ENCODE data around the gene UNC5CL.

UNC5CL gene

GRCh38 chr6:41077536-41077935, 38.5 kb upstream of the UNC5CL start:
- no peak overlapping the region for H3K4me3 ChIP-seq (ENCODE audit: low read depth, low read length)
- TF ChIP-seq, protein P1, sequence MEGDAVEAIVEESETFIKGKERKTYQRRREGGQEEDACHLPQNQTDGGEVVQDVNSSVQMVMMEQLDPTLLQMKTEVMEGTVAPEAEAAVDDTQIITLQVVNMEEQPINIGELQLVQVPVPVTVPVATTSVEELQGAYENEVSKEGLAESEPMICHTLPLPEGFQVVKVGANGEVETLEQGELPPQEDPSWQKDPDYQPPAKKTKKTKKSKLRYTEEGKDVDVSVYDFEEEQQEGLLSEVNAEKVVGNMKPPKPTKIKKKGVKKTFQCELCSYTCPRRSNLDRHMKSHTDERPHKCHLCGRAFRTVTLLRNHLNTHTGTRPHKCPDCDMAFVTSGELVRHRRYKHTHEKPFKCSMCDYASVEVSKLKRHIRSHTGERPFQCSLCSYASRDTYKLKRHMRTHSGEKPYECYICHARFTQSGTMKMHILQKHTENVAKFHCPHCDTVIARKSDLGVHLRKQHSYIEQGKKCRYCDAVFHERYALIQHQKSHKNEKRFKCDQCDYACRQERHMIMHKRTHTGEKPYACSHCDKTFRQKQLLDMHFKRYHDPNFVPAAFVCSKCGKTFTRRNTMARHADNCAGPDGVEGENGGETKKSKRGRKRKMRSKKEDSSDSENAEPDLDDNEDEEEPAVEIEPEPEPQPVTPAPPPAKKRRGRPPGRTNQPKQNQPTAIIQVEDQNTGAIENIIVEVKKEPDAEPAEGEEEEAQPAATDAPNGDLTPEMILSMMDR (IDR thresholded peaks at IDR 0.05; ENCODE audit: low read depth, low read length) = no peak

DNA sequence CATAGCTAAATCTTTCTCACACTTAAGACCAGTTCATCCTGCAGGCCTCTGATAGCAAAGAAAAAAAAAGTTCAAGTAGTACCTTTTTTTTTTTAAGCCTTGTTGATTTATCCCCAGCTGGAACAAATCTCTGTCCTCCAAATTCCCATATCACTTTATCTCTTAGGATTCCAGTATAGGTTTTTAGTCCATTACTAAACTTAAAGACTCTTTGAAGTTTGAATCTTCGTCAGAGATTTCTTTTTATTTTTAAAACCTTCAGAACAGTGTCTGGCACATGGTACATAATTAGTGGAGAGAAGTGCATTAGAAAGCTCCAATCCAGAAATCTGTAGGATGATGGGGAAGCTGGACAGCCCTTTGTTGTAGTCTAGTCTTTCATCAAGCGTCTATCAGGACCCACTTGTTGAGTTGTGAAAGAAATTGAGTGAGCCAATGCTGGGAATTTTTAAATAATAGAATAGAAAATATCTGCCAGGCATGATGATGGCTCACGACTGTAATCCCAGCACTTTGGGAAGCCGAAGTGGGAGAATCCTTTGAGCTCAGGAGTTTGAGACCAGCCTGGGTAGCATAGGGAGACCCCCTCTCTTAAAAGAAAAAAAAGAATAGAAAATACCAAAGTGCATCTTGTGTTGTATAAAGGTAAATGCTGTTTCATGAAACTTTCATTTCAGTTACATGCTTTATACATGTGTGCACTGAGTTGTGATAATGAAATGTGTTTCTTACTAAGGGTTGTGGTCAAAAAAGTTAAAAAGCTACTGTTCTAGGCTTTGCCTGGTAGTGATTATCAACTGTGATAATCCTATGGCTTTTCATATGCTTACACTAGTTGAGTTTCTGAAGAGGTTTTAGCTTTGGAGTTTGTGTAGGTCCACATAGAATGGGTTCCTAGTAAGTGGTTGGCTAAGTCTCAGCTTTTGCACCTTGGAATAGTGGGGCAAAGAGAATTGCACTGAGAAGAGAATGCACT, 36.9 kb upstream of the UNC5CL start:
- TF ChIP-seq, protein P1 (IDR thresholded peaks at IDR 0.05; ENCODE audit: low read depth, low read length) = no peak
- no peak overlapping the region for H3K4me3 ChIP-seq (ENCODE audit: low read depth, low read length)

DNA sequence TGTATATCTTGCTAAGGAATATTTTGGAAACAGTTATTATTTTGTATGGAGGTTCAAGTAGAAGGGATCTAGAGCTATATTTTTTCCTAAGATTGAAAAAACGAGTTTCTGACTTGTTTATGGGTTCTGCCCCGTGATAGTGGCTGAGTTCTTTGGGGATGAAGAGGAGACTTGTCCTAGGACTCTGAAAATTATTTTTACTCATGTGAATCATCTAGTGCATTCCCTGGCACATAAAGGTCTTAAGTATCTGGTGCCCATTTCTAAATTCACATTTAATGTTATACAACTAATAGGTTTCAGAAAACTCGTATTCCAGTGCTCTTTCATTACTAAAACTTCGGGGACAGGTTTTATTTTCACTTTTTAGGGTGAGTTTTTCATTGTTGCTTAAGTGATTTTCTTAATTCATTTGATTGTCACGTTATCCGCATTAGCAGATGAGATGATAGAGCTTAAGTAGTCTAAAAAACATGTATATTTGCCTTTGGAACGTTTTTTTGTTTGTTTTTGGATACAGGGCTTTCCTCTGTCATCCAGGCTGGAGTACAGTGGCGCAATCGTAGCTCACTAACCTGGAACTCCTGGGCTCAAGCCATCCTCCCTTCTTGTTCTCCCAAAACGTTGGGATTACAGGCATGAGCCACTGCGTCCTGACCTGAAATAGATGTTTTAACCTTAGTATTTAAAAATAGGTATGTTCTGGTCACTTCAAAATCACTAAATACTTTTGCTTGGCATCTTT, 35.8 kb upstream of the UNC5CL start:
- TF ChIP-seq, protein P1 (IDR thresholded peaks at IDR 0.05; ENCODE audit: low read depth, low read length) = no peak
- H3K4me3 ChIP-seq (ENCODE audit: low read depth, low read length) = peak overlapping the region; percentile 92

DNA sequence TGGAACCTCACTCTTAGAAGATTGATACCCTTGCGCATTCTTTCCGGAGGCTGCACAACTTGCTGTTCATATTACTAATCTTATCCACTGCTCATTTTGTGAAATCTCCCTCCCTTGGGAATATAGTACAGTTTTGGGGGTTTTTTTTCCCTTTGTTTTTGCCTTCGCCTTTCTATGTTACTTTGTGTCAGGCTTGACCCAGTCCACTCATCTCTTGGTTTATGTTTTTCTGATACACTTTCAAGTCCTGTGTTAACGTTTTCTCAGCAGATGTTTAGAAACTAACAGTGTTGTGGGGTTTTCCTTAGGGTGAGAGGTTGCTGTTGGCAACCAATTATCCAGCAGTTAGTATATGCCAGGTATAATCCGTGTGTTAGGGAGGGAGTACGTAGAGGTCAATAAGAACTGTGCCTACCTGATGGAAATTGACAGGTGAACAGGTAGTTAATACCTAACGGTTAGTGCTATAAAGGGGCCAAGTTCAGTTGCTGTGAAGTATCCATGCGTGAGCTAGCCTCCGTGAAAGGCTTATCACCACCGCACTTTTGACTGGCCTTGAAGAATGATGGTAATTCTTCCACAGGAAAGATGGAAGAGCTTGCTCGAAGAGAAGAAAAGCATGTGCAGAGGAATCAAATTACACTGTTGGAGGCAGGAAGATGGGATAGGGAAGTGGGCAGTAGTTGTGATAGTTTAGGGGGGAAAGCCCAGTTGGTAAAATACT, 35.1 kb upstream of the UNC5CL start:
- peak overlapping the region; percentile 92 for H3K4me3 ChIP-seq (ENCODE audit: low read depth, low read length)
- TF ChIP-seq, protein P1 (IDR thresholded peaks at IDR 0.05; ENCODE audit: low read depth, low read length) = no peak

DNA sequence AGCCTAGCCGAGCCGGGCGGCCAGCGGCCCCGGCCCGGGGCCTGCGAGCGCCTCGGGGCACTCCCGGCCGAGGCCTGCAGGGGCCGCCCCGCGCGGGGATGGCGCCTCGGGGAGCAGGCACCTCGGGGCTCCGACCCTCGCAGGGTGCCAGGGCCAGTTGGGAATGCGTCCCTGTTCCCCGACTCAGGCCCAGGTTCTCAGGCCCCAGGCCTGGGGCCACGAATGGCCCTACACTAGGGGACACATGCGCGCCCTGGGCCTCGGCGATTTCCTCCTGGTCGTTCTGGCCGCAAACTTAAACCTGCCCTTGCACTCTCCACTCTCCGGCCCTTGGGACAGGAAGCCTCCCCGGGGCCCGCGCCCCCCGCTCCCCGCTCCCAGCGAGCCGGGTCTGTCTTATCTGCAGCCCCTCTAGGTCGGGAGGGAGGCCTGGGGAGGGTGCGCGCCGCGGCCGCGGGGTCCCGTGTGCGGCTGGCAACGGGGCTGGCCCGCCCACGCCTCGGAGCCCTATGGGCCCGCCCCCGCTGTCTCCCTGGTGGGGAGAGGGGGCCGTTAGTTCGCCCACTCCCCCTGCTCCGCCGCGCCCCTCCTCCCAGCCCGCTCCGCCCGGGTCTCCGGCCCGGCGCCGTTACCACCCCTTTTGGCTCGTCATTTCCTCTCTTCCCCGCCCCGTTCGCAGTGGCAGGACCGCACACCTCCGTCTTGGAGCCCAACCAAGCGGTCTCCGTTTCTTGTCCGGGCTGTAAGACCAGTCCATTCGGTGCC, 34.4 kb upstream of the UNC5CL start:
- TF ChIP-seq, protein P1 (IDR thresholded peaks at IDR 0.05; ENCODE audit: low read depth, low read length) = peak; percentile 16; the same call in 1 of the 2 replicates

GRCh38 chr6:41072836-41073202, 33.8 kb upstream of the UNC5CL start, which contains the start of gene NFYA:
Gene NFYA (plus strand): TSS chr6:41072974. CDS start chr6:41079090, 6,116 bp downstream.
- TF ChIP-seq, protein P1 (IDR thresholded peaks at IDR 0.05; ENCODE audit: low read depth, low read length) = no peak

More for the DNA sequence above, 34.4 kb upstream of the UNC5CL start:
- H3K4me3 ChIP-seq (ENCODE audit: low read depth, low read length) = peak overlapping the region; percentile 92

More at GRCh38 chr6:41072836-41073202, 33.8 kb upstream of the UNC5CL start, which contains the start of gene NFYA:
- peak within 1 kb of the TSS; percentile 92 for H3K4me3 ChIP-seq (ENCODE audit: low read depth, low read length)

All from WI38 (cell line).